Pancreas (tissue), 10 donors: ENCODE results near the gene ACAD11. TPM values are rescaled to one million over a fixed set of nuclear protein-coding genes. Genes with fewer than 3 reads are reported as not detected.
"Not testable (repeated sequence)": the region's sequence is repeated elsewhere in the genome, so short reads cannot be mapped to it uniquely, and the experiment has no call there.

Experiments used
- ATAC-seq, 4 donors: fragments of 200-7000 bp; cut with Tn5 transposase; one replicate each; pipeline versions ENCODE4 v1.8.0 to v1.9.1; 2020; ENCODE audit warnings: mild to moderate bottlenecking in 4 of 4, moderate library complexity in 4 of 4
- DNase-seq, 6 donors: peaks; one replicate each; pipeline ENCODE4 v3.0.0-alpha.2; 2020
- FAIRE-seq: peaks from 2 replicates; lab custom pipeline; 2012; peaks lifted over from hg19 to GRCh38; lab: Jason Lieb, UNC
- H3K27ac ChIP-seq, 4 donors: fragments of 200-600 bp; sonication (generic); 1 replicate in 3 of 4; 2 replicates in 1 of 4; pipeline versions ENCODE4 v1.5.0 to v1.8.0; 2020
- H3K27me3 ChIP-seq, 4 donors: fragments of 200-600 bp; one replicate each; pipeline ENCODE4 v1.8.0; 2021
- H3K36me3 ChIP-seq, 3 donors: fragments of 200-600 bp; sonication (generic) in 1 of 3; one replicate each; pipeline versions ENCODE4 v1.5.0 to v1.8.0; 2020 to 2021
- H3K4me1 ChIP-seq, 3 donors: fragments of 200-600 bp; one replicate each; pipeline ENCODE4 v1.8.0; 2021
- H3K4me3 ChIP-seq, 4 donors: fragments of 200-600 bp; sonication (generic) in 2 of 4; one replicate each; pipeline versions ENCODE4 v1.5.0 to v1.8.0; 2020 to 2021
- H3K9me3 ChIP-seq, 4 donors: fragments of 200-600 bp; one replicate each; pipeline ENCODE4 v1.8.0; 2021
- WGBS, 2 donors: extraction: QIAGEN DNeasy Blood & Tissue Kit; methylation state at CpG; one replicate each; pipeline ENCODE4 v1.1.7; 2013; 5-methylcytosine and 5-hydroxymethylcytosine counted together
- intact Hi-C, 3 donors: fragments of 100-400 bp; cut with DNase I; formaldehyde crosslinking; loops; one replicate each; pipeline versions ENCODE4 v1.11.1 to v1.14.2; 2022
- polyA plus RNA-seq, 2 donors: library from polyadenylated mRNA; stranded (reverse); fragments of 200-250 nt; gene quantifications; one replicate each; pipeline ENCODE4 v1.2.3, GENCODE V29; 2013
- total RNA-seq, 6 donors: library from RNA; stranded (reverse); fragmentation: NEBNext Ultra II Directional in 4 of 6; extraction: Animal tissue kit (Norgen Biotek cat#: 25700) in 4 of 6; gene quantifications; one replicate each; pipeline versions ENCODE4 v1.2.1 to v1.2.4, GENCODE V29; 2021 to 2023
- TF ChIP-seq, protein P1 (sequence below), 4 donors: fragments of 200-600 bp; sonication (generic) in 3 of 4; IDR thresholded peaks; one replicate each; pipeline versions ENCODE4 v1.5.0 to v1.8.0; 2021; ENCODE audit warnings: antibody characterized with exemption in 4 of 4
- donor health status: healthy with polysubstance abuse.
- donor health status: DM: no; HTN: no; CAD: no; lungs with moderate emphysema.
- donor health status: DM: no; HTN: no; CAD: no.
- donor health status: control.
- donor health status: control.
- donor health status: Bipolar disorder and iron deficiency.
- donor health status: DM: yes; HTN: yes; CAD: no.
- donor health status: DM: no; HTN: no; CAD: no.
- donor health status: DM: no; HTN: no; CAD: no.
- donor health status: DM: yes; HTN: yes; CAD: no.

ACAD11 gene
- total and polyA plus RNA-seq, 8 donors: 6.6 to 31.7 (median 12.4) TPM

DNA sequence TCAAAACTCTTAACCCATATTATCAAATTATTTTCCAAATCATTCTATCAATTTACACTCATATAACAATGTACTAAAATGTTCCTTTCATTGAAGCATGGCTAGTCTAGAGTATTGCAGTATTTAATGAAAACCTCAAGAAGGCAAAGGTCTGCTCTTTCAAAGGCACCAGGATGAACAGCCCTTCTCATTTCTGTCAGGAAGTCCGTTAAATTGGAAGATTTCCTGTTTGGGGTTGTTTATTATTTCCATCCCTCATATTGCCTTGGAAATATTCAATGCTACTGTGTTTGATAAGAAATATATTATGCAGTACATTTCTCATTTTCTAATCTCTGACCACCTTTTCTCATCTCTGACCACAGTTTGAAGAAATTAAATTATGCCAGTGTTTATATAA is 37.5 kb downstream of the ACAD11 start:
- Histone ChIP-seq H3K27ac (no peak overlapping the region), H3K36me3 (peaks cover 0 to 2% (median 0%) of the 10 kb centered on the region in 3 donors), H3K9me3 (no peaks in the 10 kb centered on the region), H3K4me3 (no peak overlapping the region), H3K27me3 (no peaks in the 10 kb centered on the region), H3K4me1 (no peaks in the 10 kb centered on the region)
- intact Hi-C loops: no loop called here
- no peak for ATAC-seq
- TF ChIP-seq, protein P1, sequence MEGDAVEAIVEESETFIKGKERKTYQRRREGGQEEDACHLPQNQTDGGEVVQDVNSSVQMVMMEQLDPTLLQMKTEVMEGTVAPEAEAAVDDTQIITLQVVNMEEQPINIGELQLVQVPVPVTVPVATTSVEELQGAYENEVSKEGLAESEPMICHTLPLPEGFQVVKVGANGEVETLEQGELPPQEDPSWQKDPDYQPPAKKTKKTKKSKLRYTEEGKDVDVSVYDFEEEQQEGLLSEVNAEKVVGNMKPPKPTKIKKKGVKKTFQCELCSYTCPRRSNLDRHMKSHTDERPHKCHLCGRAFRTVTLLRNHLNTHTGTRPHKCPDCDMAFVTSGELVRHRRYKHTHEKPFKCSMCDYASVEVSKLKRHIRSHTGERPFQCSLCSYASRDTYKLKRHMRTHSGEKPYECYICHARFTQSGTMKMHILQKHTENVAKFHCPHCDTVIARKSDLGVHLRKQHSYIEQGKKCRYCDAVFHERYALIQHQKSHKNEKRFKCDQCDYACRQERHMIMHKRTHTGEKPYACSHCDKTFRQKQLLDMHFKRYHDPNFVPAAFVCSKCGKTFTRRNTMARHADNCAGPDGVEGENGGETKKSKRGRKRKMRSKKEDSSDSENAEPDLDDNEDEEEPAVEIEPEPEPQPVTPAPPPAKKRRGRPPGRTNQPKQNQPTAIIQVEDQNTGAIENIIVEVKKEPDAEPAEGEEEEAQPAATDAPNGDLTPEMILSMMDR (IDR thresholded peaks at IDR 0.05): no peak
- FAIRE-seq: no peak
- 77 to 87% methylated on average over 1 of the region's 1 CpG for WGBS, 2 donors
- no peak for DNase-seq

DNA sequence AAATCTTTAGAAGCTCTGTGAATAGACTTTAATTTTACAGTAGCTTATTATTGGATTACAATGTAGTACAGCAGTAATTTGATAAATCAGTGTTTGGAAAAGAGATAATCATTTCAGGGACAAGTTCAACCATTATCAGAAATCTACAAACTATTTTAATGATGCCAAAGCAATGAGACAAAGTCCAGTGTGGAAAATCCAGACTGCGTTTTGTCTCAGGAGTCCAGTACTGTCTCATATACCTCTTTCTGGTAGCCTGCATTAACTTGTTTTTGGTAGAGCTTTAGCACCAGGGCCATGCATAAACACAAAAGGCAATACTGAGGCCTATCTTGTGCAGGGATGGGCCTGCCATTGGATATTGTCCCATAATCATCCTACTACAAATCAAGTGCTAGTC is 42.8 kb downstream of the ACAD11 start:
- no peaks in the 10 kb centered on the region for H3K27me3 ChIP-seq
- peaks cover 0 to 5% (median 0%) of the 10 kb centered on the region in 3 donors for H3K4me1 ChIP-seq
- DNase-seq: no peak
- no peak for FAIRE-seq
- intact Hi-C loops: no loop called here
- H3K4me3 ChIP-seq: no peak overlapping the region
- no peaks in the 10 kb centered on the region for H3K9me3 ChIP-seq
- TF ChIP-seq, protein P1 (IDR thresholded peaks at IDR 0.05): no peak
- no peaks in the 10 kb centered on the region for H3K36me3 ChIP-seq
- ATAC-seq: no peak
- 38 to 50% methylated on average over 1 of the region's 1 CpG for WGBS, 2 donors
- no peak overlapping the region for H3K27ac ChIP-seq

DNA sequence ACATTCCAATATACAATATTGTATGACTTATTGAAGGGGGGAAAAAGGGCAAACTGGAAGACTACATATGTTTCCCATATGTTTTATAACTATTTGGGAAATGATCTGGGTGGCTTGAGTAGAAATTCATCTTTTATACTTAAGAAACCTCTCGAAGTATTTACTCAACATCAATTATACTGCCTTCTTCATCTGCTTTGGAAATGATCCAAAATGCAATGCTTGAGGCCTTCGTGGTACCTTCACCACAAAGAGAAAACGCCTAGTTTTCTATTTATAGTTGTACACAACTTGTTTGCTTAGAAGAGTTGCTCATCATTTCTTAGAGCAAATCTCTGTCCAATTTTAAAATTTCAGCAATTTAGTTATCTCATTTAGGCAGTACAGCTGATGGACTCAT is 43.7 kb downstream of the ACAD11 start:
- WGBS, 2 donors: 86 to 92% methylated on average over 3 of the region's 3 CpGs
- peaks cover 0 to 5% (median 0%) of the 10 kb centered on the region in 3 donors for H3K4me1 ChIP-seq
- H3K36me3 ChIP-seq: no peaks in the 10 kb centered on the region
- TF ChIP-seq, protein P1 (IDR thresholded peaks at IDR 0.05): no peak
- no peak for ATAC-seq
- no peak overlapping the region for H3K27ac ChIP-seq
- intact Hi-C loops: no loop called here
- no peaks in the 10 kb centered on the region for H3K27me3 ChIP-seq
- FAIRE-seq: no peak
- H3K4me3 ChIP-seq: no peak overlapping the region
- H3K9me3 ChIP-seq: no peaks in the 10 kb centered on the region
- no peak for DNase-seq

DNA sequence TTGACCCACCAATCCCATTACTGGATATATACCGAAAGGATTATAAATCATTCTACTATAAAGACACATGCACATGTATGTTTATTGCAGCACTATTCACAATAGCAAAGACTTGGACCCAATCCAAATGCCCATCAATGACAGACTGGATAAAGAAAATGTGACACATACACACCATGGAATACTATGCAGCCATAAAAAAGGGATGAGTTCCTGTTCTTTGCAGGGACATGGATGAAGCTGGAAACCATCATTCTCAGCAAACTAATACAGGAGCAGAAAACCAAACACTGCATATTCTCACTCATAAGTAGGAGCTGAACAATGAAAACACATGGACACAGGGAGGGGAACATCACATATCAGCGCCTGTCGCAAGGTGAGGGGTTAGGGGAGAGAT is 44.3 kb downstream of the ACAD11 start:
- H3K27me3 ChIP-seq, DNase-seq, H3K4me1 ChIP-seq, ATAC-seq, H3K9me3 ChIP-seq, FAIRE-seq, intact Hi-C loops, H3K4me3 ChIP-seq, H3K36me3 ChIP-seq, H3K27ac ChIP-seq: not testable (repeated sequence)
- 96 to 99% methylated on average over 3 of the region's 3 CpGs for WGBS, 2 donors

DNA sequence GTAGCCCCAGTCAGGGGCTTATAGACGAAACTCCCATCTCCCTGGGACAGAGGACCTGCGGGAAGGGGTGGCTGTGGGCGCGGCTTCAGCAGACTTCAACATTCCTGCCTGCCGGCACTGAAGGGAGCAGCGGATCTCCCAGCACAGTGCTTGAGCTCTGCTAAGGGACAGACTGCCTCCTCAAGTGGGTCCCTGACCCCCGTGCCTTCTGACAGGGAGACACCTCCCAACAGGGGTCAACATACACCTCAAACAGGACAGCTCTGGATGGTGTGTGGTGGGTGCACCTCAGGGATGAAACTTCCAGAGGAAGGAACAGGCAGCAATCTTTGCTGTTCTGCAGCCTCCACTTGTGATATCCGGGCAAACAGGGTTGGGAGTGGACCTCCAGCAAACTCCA is 53.0 kb downstream of the ACAD11 start:
- 93 to 96% methylated on average over 8 of the region's 8 CpGs for WGBS, 2 donors
- FAIRE-seq, H3K27ac ChIP-seq, H3K4me1 ChIP-seq, H3K9me3 ChIP-seq, H3K36me3 ChIP-seq, intact Hi-C loops, DNase-seq, H3K4me3 ChIP-seq, H3K27me3 ChIP-seq, ATAC-seq: not testable (repeated sequence)

DNA sequence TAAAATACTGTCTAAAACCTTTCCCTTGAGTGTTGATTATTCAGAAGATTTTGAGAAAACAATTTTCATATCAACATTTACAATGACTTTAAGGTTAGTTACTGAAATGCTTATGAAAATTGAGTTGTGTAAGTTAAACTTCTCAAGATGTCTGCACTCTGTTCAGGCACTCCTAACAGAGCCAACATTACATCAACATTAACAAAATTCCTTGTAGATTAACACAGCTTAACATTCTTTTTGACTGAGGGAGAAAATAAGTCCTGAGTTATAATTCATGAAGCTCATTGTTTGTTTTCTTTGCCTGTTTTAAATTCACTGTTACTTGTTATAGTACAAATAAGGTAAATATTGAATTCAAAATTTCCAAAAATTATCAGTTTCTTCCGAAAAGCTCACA is 53.5 kb downstream of the ACAD11 start:
- no peak overlapping the region for H3K27ac ChIP-seq
- ATAC-seq: no peak
- H3K4me1 ChIP-seq: no peaks in the 10 kb centered on the region
- H3K9me3 ChIP-seq: no peaks in the 10 kb centered on the region
- WGBS, 2 donors: 48 to 65% methylated on average over 1 of the region's 1 CpG
- TF ChIP-seq, protein P1 (IDR thresholded peaks at IDR 0.05): no peak
- no peak overlapping the region for H3K4me3 ChIP-seq
- no peak for FAIRE-seq
- no peaks in the 10 kb centered on the region for H3K36me3 ChIP-seq
- DNase-seq: no peak
- intact Hi-C loops: no loop called here
- H3K27me3 ChIP-seq: no peaks in the 10 kb centered on the region
